Liver (tissue), 9 donors: ENCODE results near the gene PPP2R2C. TPM values are rescaled to one million over a fixed set of nuclear protein-coding genes. Genes with fewer than 3 reads are reported as not detected.

ENCODE experiments used
- DNase-seq: peaks from one replicate; pipeline ENCODE4 v3.0.0-alpha.2; 2017; ENCODE audit warnings: low spot score
- H3K27ac ChIP-seq, 2 donors: one replicate each; pipeline ENCODE4 v1.7.0; 2013; ENCODE audit warnings: inconsistent platforms in 2 of 2, low read length in 2 of 2, control low read depth in 1 of 2, low read depth in 1 of 2, mild to moderate bottlenecking in 1 of 2
- H3K27me3 ChIP-seq, 4 donors: one replicate each; pipeline versions ENCODE4 v1.6.1 to v1.7.0; 2013; ENCODE audit warnings: low read length in 3 of 4, inconsistent platforms in 1 of 4, mild to moderate bottlenecking in 1 of 4, moderate library complexity in 1 of 4; ENCODE audit not compliant: control insufficient read depth in 4 of 4, insufficient read depth in 4 of 4
- H3K36me3 ChIP-seq, 4 donors: one replicate each; pipeline versions ENCODE4 v1.6.1 to v1.7.0; 2013; ENCODE audit warnings: low read length in 3 of 4, mild to moderate bottlenecking in 3 of 4, low read depth in 1 of 4, moderate library complexity in 1 of 4; ENCODE audit not compliant: control insufficient read depth in 4 of 4, insufficient read depth in 3 of 4
- H3K4me1 ChIP-seq, 4 donors: one replicate each; pipeline versions ENCODE4 v1.6.1 to v1.7.0; 2013; ENCODE audit warnings: low read length in 3 of 4, mild to moderate bottlenecking in 3 of 4, moderate library complexity in 1 of 4; ENCODE audit not compliant: control insufficient read depth in 4 of 4, insufficient read depth in 4 of 4
- H3K4me3 ChIP-seq, 3 donors: one replicate each; pipeline versions ENCODE4 v1.6.1 to v1.7.0; 2013; ENCODE audit warnings: low read length in 3 of 3, control low read depth in 1 of 3, low read depth in 1 of 3, mild to moderate bottlenecking in 1 of 3
- H3K9ac ChIP-seq, 2 donors: one replicate each; pipeline ENCODE4 v1.7.0; 2013; ENCODE audit warnings: low read length in 2 of 2, mild to moderate bottlenecking in 2 of 2, moderate library complexity in 2 of 2, control low read depth in 1 of 2, low read depth in 1 of 2
- H3K9me3 ChIP-seq, 4 donors: one replicate each; pipeline versions ENCODE4 v1.6.1 to v1.7.0; 2013; ENCODE audit warnings: low read length in 3 of 4; ENCODE audit not compliant: control insufficient read depth in 4 of 4
- ATF3 ChIP-seq: IDR thresholded peaks from 2 replicates; pipeline ENCODE4 v1.6.1; 2016; ENCODE audit warnings: antibody characterized with exemption
- CTCF ChIP-seq: fragments of 150-350 bp; IDR thresholded peaks from 2 replicates; pipeline ENCODE4 v1.5.1; 2017; ENCODE audit warnings: improper control_type of control experiment, low read depth, low read length; ENCODE audit not compliant: missing input control
- EGR1 ChIP-seq, 2 donors: IDR thresholded peaks; 2 replicates each; pipeline ENCODE4 v1.6.1; 2016 to 2018; ENCODE audit warnings: antibody characterized with exemption in 2 of 2, low read depth in 2 of 2
- FOXA1 ChIP-seq: IDR thresholded peaks from 2 replicates; pipeline ENCODE4 v1.6.1; 2016; ENCODE audit warnings: antibody characterized with exemption
- FOXA2 ChIP-seq: IDR thresholded peaks from 2 replicates; pipeline ENCODE4 v1.6.1; 2016; ENCODE audit warnings: antibody characterized with exemption
- GABPA ChIP-seq, 2 donors: IDR thresholded peaks in 1 of 2; conservative IDR thresholded peaks in 1 of 2; 2 replicates each; pipeline ENCODE4 v1.6.1; 2016; ENCODE audit warnings: antibody characterized with exemption in 2 of 2, mild to moderate bottlenecking in 1 of 2, moderate library complexity in 1 of 2
- HNF4A ChIP-seq, 2 donors: conservative IDR thresholded peaks; 2 replicates each; pipeline ENCODE4 v1.6.1; 2016; ENCODE audit warnings: antibody characterized with exemption in 2 of 2, mild to moderate bottlenecking in 2 of 2
- HNF4G ChIP-seq: IDR thresholded peaks from 2 replicates; pipeline ENCODE4 v1.6.1; 2016; ENCODE audit warnings: antibody characterized with exemption
- JUND ChIP-seq, 2 donors: IDR thresholded peaks; 2 replicates each; pipeline ENCODE4 v1.6.1; 2016; ENCODE audit warnings: antibody characterized with exemption in 2 of 2
- MAX ChIP-seq: IDR thresholded peaks from 2 replicates; pipeline ENCODE4 v1.6.1; 2016; ENCODE audit warnings: antibody characterized with exemption
- NR2F2 ChIP-seq: IDR thresholded peaks from 2 replicates; pipeline ENCODE4 v1.6.1; 2016; ENCODE audit warnings: antibody characterized with exemption
- RAD21 ChIP-seq, 2 donors: IDR thresholded peaks; 2 replicates each; pipeline ENCODE4 v1.6.1; 2016; ENCODE audit warnings: antibody characterized with exemption in 2 of 2, mild to moderate bottlenecking in 2 of 2
- REST ChIP-seq: IDR thresholded peaks from 2 replicates; pipeline ENCODE4 v1.6.1; 2016; ENCODE audit warnings: antibody characterized with exemption, mild to moderate bottlenecking
- RXRA ChIP-seq, 2 donors: IDR thresholded peaks; 2 replicates each; pipeline ENCODE4 v1.6.1; 2017 to 2018; ENCODE audit warnings: antibody characterized with exemption in 2 of 2, mild to moderate bottlenecking in 1 of 2
- SP1 ChIP-seq: IDR thresholded peaks from 2 replicates; pipeline ENCODE4 v1.6.1; 2018; ENCODE audit warnings: antibody characterized with exemption, mild to moderate bottlenecking
- TAF1 ChIP-seq: conservative IDR thresholded peaks from 2 replicates; pipeline ENCODE4 v1.6.1; 2016; ENCODE audit warnings: antibody characterized with exemption, mild to moderate bottlenecking
- YY1 ChIP-seq: IDR thresholded peaks from 2 replicates; pipeline ENCODE4 v1.6.1; 2016; ENCODE audit warnings: antibody characterized with exemption, mild to moderate bottlenecking
- ZBTB33 ChIP-seq: IDR thresholded peaks from 2 replicates; pipeline ENCODE4 v1.6.1; 2016; ENCODE audit warnings: antibody characterized with exemption
- WGBS: extraction: QIAGEN DNeasy Blood & Tissue Kit; methylation state at CpG from one replicate; pipeline ENCODE4 v1.1.7; 2013; 5-methylcytosine and 5-hydroxymethylcytosine counted together
- polyA plus RNA-seq, 2 donors: library from polyadenylated mRNA; stranded (reverse) in 1 of 2; unstranded in 1 of 2; fragments of 200-250 nt in 1 of 2; fragments of >200 nt in 1 of 2; fragmentation: Nextera tagmentation in 1 of 2; extraction: Ambion mirVana in 1 of 2; gene quantifications; one replicate each; pipeline versions ENCODE4 v1.2.1 to v1.2.3, GENCODE V29; 2013 to 2015
- total RNA-seq, 2 donors: library from RNA; depleted of rRNA; stranded (reverse); fragments of >200 nt; gene quantifications; one replicate each; pipeline ENCODE4 v1.2.3, GENCODE V29; 2014
- donor health status: healthy.
- donor health status: healthy.
- donor health status: healthy.
- donor health status: healthy.
- donor health status: healthy.

PPP2R2C gene
- total and polyA plus RNA-seq, 4 donors: under 0.01 to 0.01 TPM; not detected in 2

- Histone ChIP-seq H3K27ac (no peak overlapping the region), H3K4me1 (no peaks in the 10 kb centered on the region), H3K4me3 (no peak overlapping the region), H3K36me3 (peaks cover 5 to 53% (median 6%) of the 10 kb centered on the region in 4 donors), H3K27me3 (no peaks in the 10 kb centered on the region), H3K9me3 (no peaks in the 10 kb centered on the region), H3K9ac (no peak overlapping the region)
- TF ChIP-seq EGR1 (IDR thresholded peaks at IDR 0.05; ENCODE audit: low read depth in 2 of 2): no peak
- no peak for TF ChIP-seq MAX
- TF ChIP-seq RXRA (IDR thresholded peaks at IDR 0.05): no peak
- TF ChIP-seq YY1: no peak
- no peak for TF ChIP-seq TAF1
- no peak for TF ChIP-seq NR2F2
- no peak for TF ChIP-seq SP1
- no peak for TF ChIP-seq FOXA1
- TF ChIP-seq HNF4A (conservative IDR thresholded peaks at IDR 0.05): no peak
- TF ChIP-seq HNF4G: no peak
- no peak for TF ChIP-seq ATF3
- no peak for TF ChIP-seq CTCF
- no peak for DNase-seq
- WGBS: 83% methylated on average over 13 of the region's 13 CpGs
These were observed 174.4 kb downstream of the PPP2R2C start for GRCh38 chr4:6298035-6298434.

- Histone ChIP-seq H3K4me3 (no peak overlapping the region), H3K9me3 (no peaks in the 10 kb centered on the region), H3K27ac (no peak overlapping the region), H3K36me3 (peaks cover 3 to 49% (median 5%) of the 10 kb centered on the region in 4 donors), H3K4me1 (no peaks in the 10 kb centered on the region), H3K9ac (no peak overlapping the region), H3K27me3 (no peaks in the 10 kb centered on the region)
- DNase-seq: no peak
- no peak for TF ChIP-seq HNF4A (conservative IDR thresholded peaks at IDR 0.05)
- TF ChIP-seq TAF1: no peak
- no peak for TF ChIP-seq CTCF
- TF ChIP-seq FOXA1: no peak
- TF ChIP-seq RXRA (IDR thresholded peaks at IDR 0.05): no peak
- TF ChIP-seq JUND (IDR thresholded peaks at IDR 0.05): no peak
- no peak for TF ChIP-seq MAX
- no peak for TF ChIP-seq GABPA (IDR thresholded peaks at IDR 0.05 in 1 of 2, conservative IDR thresholded peaks at IDR 0.05 in 1 of 2)
- no peak for TF ChIP-seq SP1
- TF ChIP-seq ATF3: no peak
- no peak for TF ChIP-seq YY1
- TF ChIP-seq ZBTB33: no peak
- TF ChIP-seq FOXA2: no peak
- TF ChIP-seq RAD21 (IDR thresholded peaks at IDR 0.05): no peak
- TF ChIP-seq REST: no peak
- TF ChIP-seq NR2F2: no peak
- TF ChIP-seq HNF4G: no peak
- WGBS: 92% methylated on average over 15 of the region's 15 CpGs
These were observed 175.1 kb downstream of the PPP2R2C start for GRCh38 chr4:6297266-6297815.
